Measurements from ENCODE around the gene NEK6. TPM values are rescaled to one million over a fixed set of nuclear protein-coding genes. Genes with fewer than 3 reads are reported as not detected.

Gene NEK6
- total and polyA plus RNA-seq, 9 of the 15 experiments (the other 6 are each of a cell fraction or from before 2014, with no cell fraction given): 3.1 to 19.0 (median 8.4) TPM

- H3K4me3 ChIP-seq: no peak overlapping the region
- BruUV-seq (replicated peaks): no TSS peak
- in situ Hi-C loops (cut with MboI) (no loop called here), intact Hi-C loops (cut with micrococcal nuclease) (no loop called here)
- 100% methylated on average over 9 of the region's 9 CpGs for WGBS (ENCODE audit: insufficient coverage, low coverage, missing lambda C conversion rate)
- H4K20me1 ChIP-seq (replicated peaks; ENCODE audit: control insufficient read depth, insufficient read depth, low read length): no peaks in the 10 kb centered on the region; the same call in 1 of the 2 replicates
- no peak overlapping the region for H3K4me2 ChIP-seq (ENCODE audit: insufficient read depth, low read length)
- no peaks in the 10 kb centered on the region for H3K9me1 ChIP-seq (ENCODE audit: control insufficient read depth, insufficient read depth, low read length)
- H2AFZ ChIP-seq (ENCODE audit: low read depth, low read length): no peak overlapping the region
- FAIRE-seq (no peak), ATAC-seq (no peak), DNase-seq (ENCODE audit: extremely low read depth in 1 of 4, low spot score in 3 of 4) (no peak)
- H3K27me3 ChIP-seq (ENCODE audit: control insufficient read depth in 2 of 2, insufficient read depth in 2 of 2, low read length in 2 of 2): no peaks in the 10 kb centered on the region
- no peak overlapping the region for H3K9ac ChIP-seq (ENCODE audit: insufficient read depth in 1 of 2, low read depth in 2 of 2, low read length in 2 of 2)
- POLR2A ChIA-PET: interaction anchor here (0.6 kb wide), 1 partner anchor 9 kb away, joined by 4 read pairs; no protein-coding TSS in a partner anchor
- H3K36me3 ChIP-seq (ENCODE audit: control insufficient read depth, insufficient read depth, low read length): peaks cover 47% of the 10 kb centered on the region
- H3K79me2 ChIP-seq (ENCODE audit: control insufficient read depth, insufficient read depth, low read length): peaks cover 88% of the 10 kb centered on the region
- H3K4me1 ChIP-seq (replicated peaks in 1 of 2; ENCODE audit: control insufficient read depth in 2 of 2, insufficient read depth in 2 of 2, low read length in 2 of 2): no peaks in the 10 kb centered on the region
- CTCF ChIA-PET (ENCODE audit: low intra/inter-chr PET ratio): interaction anchor here (0.6 kb wide), 2 partner anchors 10 to 213 kb away, joined by 3 read pairs; no protein-coding TSS in a partner anchor
- no peak overlapping the region for H3K27ac ChIP-seq (ENCODE audit: extremely low read depth, low read depth, low read length)
- H3K9me3 ChIP-seq (replicated peaks; ENCODE audit: control insufficient read depth, insufficient read depth, low read depth, low read length): peaks cover 4% of the 10 kb centered on the region
- TF ChIP-seq ZNF184 (CRISPR knock-in tag; IDR thresholded peaks at IDR 0.05): no peak
- TF ChIP-seq, protein P1, sequence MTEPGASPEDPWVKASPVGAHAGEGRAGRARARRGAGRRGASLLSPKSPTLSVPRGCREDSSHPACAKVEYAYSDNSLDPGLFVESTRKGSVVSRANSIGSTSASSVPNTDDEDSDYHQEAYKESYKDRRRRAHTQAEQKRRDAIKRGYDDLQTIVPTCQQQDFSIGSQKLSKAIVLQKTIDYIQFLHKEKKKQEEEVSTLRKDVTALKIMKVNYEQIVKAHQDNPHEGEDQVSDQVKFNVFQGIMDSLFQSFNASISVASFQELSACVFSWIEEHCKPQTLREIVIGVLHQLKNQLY (CRISPR knock-in tag; conservative IDR thresholded peaks at IDR 0.05): no peak
- no peak for TF ChIP-seq ETS2 (tag; IDR thresholded peaks at IDR 0.05; ENCODE audit: borderline replicate concordance, poor library complexity, severe bottlenecking)
- TF ChIP-seq CBFA2T2 (conservative IDR thresholded peaks at IDR 0.05): no peak
- no peak for TF ChIP-seq ZNF140 (CRISPR knock-in tag; IDR thresholded peaks at IDR 0.05)
- TF ChIP-seq YY1 (IDR thresholded peaks at IDR 0.05; ENCODE audit: borderline replicate concordance in 1 of 3, control insufficient read depth in 1 of 3, extremely low read depth in 1 of 3, insufficient read depth in 3 of 3, insufficient read length in 1 of 3, insufficient replicate concordance in 2 of 3, low read depth in 1 of 3, low read length in 2 of 3): no peak
- no peak for TF ChIP-seq MCM3 (IDR thresholded peaks at IDR 0.05)
- no peak for TF ChIP-seq RBM17 (IDR thresholded peaks at IDR 0.05; ENCODE audit: borderline replicate concordance, low read depth, low read length)
- TF ChIP-seq, protein P2, sequence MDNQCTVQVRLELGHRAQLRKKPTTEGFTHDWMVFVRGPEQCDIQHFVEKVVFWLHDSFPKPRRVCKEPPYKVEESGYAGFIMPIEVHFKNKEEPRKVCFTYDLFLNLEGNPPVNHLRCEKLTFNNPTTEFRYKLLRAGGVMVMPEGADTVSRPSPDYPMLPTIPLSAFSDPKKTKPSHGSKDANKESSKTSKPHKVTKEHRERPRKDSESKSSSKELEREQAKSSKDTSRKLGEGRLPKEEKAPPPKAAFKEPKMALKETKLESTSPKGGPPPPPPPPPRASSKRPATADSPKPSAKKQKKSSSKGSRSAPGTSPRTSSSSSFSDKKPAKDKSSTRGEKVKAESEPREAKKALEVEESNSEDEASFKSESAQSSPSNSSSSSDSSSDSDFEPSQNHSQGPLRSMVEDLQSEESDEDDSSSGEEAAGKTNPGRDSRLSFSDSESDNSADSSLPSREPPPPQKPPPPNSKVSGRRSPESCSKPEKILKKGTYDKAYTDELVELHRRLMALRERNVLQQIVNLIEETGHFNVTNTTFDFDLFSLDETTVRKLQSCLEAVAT (IDR thresholded peaks at IDR 0.05): no peak
- TF ChIP-seq CREB3 (tag; conservative IDR thresholded peaks at IDR 0.05; ENCODE audit: low read depth): no peak
- no peak for TF ChIP-seq KAT7 (CRISPR knock-in tag; IDR thresholded peaks at IDR 0.05; ENCODE audit: borderline replicate concordance)
- TF ChIP-seq, protein P3, sequence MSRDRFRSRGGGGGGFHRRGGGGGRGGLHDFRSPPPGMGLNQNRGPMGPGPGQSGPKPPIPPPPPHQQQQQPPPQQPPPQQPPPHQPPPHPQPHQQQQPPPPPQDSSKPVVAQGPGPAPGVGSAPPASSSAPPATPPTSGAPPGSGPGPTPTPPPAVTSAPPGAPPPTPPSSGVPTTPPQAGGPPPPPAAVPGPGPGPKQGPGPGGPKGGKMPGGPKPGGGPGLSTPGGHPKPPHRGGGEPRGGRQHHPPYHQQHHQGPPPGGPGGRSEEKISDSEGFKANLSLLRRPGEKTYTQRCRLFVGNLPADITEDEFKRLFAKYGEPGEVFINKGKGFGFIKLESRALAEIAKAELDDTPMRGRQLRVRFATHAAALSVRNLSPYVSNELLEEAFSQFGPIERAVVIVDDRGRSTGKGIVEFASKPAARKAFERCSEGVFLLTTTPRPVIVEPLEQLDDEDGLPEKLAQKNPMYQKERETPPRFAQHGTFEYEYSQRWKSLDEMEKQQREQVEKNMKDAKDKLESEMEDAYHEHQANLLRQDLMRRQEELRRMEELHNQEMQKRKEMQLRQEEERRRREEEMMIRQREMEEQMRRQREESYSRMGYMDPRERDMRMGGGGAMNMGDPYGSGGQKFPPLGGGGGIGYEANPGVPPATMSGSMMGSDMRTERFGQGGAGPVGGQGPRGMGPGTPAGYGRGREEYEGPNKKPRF (IDR thresholded peaks at IDR 0.05; ENCODE audit: low read depth, low read length): no peak
- TF ChIP-seq TBL1XR1 (IDR thresholded peaks at IDR 0.05; ENCODE audit: low read length in 2 of 2): no peak
- no peak for TF ChIP-seq ZNF57 (CRISPR knock-in tag; IDR thresholded peaks at IDR 0.05)
Measured at GRCh38 chr9:124375726-124376125, 118.0 kb downstream of the NEK6 start.

All from K562 (cell line).